ENCODE data around the gene CGB1.
"Not testable (repeated sequence)": the region's sequence is repeated elsewhere in the genome, so short reads cannot be mapped to it uniquely, and the experiment has no call there.

Gene CGB1

GRCh38 chr19:49036815-49037214, at the start of gene CGB1:
CGB1 (minus strand) TSS chr19:49036895; CDS start chr19:49036711, 184 bp downstream.
- DNase-seq (ENCODE audit: low spot score), result not testable (repeated sequence)

- DNase-seq (ENCODE audit: low spot score), result no peak
These were observed 49.6 kb upstream of the CGB1 start for GRCh38 chr19:49086296-49086695.

GRCh38 chr19:49085868-49086232, 49.2 kb upstream of the CGB1 start:
- no peak for DNase-seq (ENCODE audit: low spot score)

GRCh38 chr19:49085020-49085867, 48.5 kb upstream of the CGB1 start, which contains the start of gene SNRNP70:
SNRNP70 (plus strand) TSS chr19:49085451; CDS start chr19:49086415, 964 bp downstream.
- peak; percentile 98 for DNase-seq (ENCODE audit: low spot score)

GRCh38 chr19:49084206-49085019, 47.7 kb upstream of the CGB1 start:
- no peak for DNase-seq (ENCODE audit: low spot score)

GRCh38 chr19:49081273-49081672, 44.6 kb upstream of the CGB1 start:
- DNase-seq (ENCODE audit: low spot score), result no peak

- no peak for DNase-seq (ENCODE audit: low spot score)
These were observed 43.7 kb upstream of the CGB1 start for GRCh38 chr19:49080392-49080791.

GRCh38 chr19:49074869-49075268, 38.2 kb upstream of the CGB1 start:
- DNase-seq (ENCODE audit: low spot score), result peak; percentile 54

GRCh38 chr19:49073514-49074378, 37.1 kb upstream of the CGB1 start:
- DNase-seq (ENCODE audit: low spot score), result no peak

GRCh38 chr19:49071860-49072547, 35.3 kb upstream of the CGB1 start:
- DNase-seq (ENCODE audit: low spot score), result no peak

- DNase-seq (ENCODE audit: low spot score), result no peak
These were observed 33.7 kb upstream of the CGB1 start for GRCh38 chr19:49070416-49070815.

- no peak for DNase-seq (ENCODE audit: low spot score)
These were observed 32.3 kb upstream of the CGB1 start for GRCh38 chr19:49069026-49069425.

- no peak for DNase-seq (ENCODE audit: low spot score)
These were observed 30.9 kb upstream of the CGB1 start for GRCh38 chr19:49067554-49067953.

- no peak for DNase-seq (ENCODE audit: low spot score)
These were observed 29.3 kb upstream of the CGB1 start for GRCh38 chr19:49065905-49066512.

- no peak for DNase-seq (ENCODE audit: low spot score)
These were observed 28.3 kb upstream of the CGB1 start, which contains the start of gene NTF4 for GRCh38 chr19:49064768-49065611. NTF4 (minus strand) TSS chr19:49064818; CDS start chr19:49061997, 2,821 bp downstream.

GRCh38 chr19:49064029-49064629, 27.4 kb upstream of the CGB1 start:
- DNase-seq (ENCODE audit: low spot score), result no peak

GRCh38 chr19:49061445-49061844, 24.8 kb upstream of the CGB1 start:
- no peak for DNase-seq (ENCODE audit: low spot score)

- no peak for DNase-seq (ENCODE audit: low spot score)
These were observed 24.3 kb upstream of the CGB1 start for GRCh38 chr19:49061000-49061399.

- no peak for DNase-seq (ENCODE audit: low spot score)
These were observed 22.4 kb upstream of the CGB1 start for GRCh38 chr19:49059053-49059452.
